GM18502 (cell line): ENCODE measurements around the gene ADCYAP1R1.

ENCODE experiments used
- ATAC-seq: cut with Tn5 transposase; IDR thresholded peaks from one replicate; pipeline ENCODE4 v1.9.1; 2021; ENCODE audit warnings: mild to moderate bottlenecking; ENCODE audit not compliant: unreplicated experiment, poor library complexity

ADCYAP1R1 gene

GRCh38 chr7:31080763-31081162, 28.7 kb downstream of the ADCYAP1R1 start:
- ATAC-seq = no peak

GRCh38 chr7:31082017-31082416, 29.9 kb downstream of the ADCYAP1R1 start:
- ATAC-seq = no peak

GRCh38 chr7:31082447-31082846, 30.3 kb downstream of the ADCYAP1R1 start:
- ATAC-seq = no peak

- ATAC-seq = no peak
Measured at GRCh38 chr7:31083210-31083786, 31.2 kb downstream of the ADCYAP1R1 start.

- ATAC-seq = no peak
Measured at GRCh38 chr7:31084226-31084625, 32.1 kb downstream of the ADCYAP1R1 start.

- ATAC-seq = no peak
Measured at GRCh38 chr7:31087351-31087750, 35.2 kb downstream of the ADCYAP1R1 start.

GRCh38 chr7:31091924-31092434, 39.9 kb downstream of the ADCYAP1R1 start:
- no peak for ATAC-seq

GRCh38 chr7:31092606-31093005, 40.5 kb downstream of the ADCYAP1R1 start:
- no peak for ATAC-seq

GRCh38 chr7:31093282-31093681, 41.2 kb downstream of the ADCYAP1R1 start:
- no peak for ATAC-seq

- no peak for ATAC-seq
Measured at GRCh38 chr7:31094271-31094670, 42.2 kb downstream of the ADCYAP1R1 start.

- ATAC-seq = no peak
Measured at GRCh38 chr7:31095286-31096197, 43.4 kb downstream of the ADCYAP1R1 start.

- ATAC-seq = no peak
Measured at GRCh38 chr7:31096198-31096876, 44.2 kb downstream of the ADCYAP1R1 start.

- no peak for ATAC-seq
Measured at GRCh38 chr7:31096877-31097258, 44.8 kb downstream of the ADCYAP1R1 start.

- ATAC-seq = no peak
Measured at GRCh38 chr7:31098642-31099360, 46.7 kb downstream of the ADCYAP1R1 start.

GRCh38 chr7:31099451-31100444, 47.6 kb downstream of the ADCYAP1R1 start:
- ATAC-seq = no peak

- no peak for ATAC-seq
Measured at GRCh38 chr7:31100445-31100844, 48.3 kb downstream of the ADCYAP1R1 start.

GRCh38 chr7:31100871-31101270, 48.8 kb downstream of the ADCYAP1R1 start:
- ATAC-seq = no peak

GRCh38 chr7:31101544-31101943, 49.4 kb downstream of the ADCYAP1R1 start:
- no peak for ATAC-seq
